Heart left ventricle (tissue), 13 donors: ENCODE data around the gene SAA2.

Experiments used
- CTCF ChIP-seq, 12 donors: fragments of 200-600 bp; sonication (generic) in 4 of 12; IDR thresholded peaks; one replicate each; pipeline versions ENCODE4 v1.5.0 to v1.8.0; 2018 to 2022; ENCODE audit warnings: antibody characterized with exemption in 12 of 12, mild to moderate bottlenecking in 5 of 12
- POLR2A ChIP-seq, 2 donors: fragments of 450-650 bp; IDR thresholded peaks; one replicate each; pipeline ENCODE4 v1.6.1; 2017; ENCODE audit warnings: antibody characterized with exemption in 2 of 2, mild to moderate bottlenecking in 2 of 2, moderate library complexity in 2 of 2
- donor health status: ischemic (EF 13 %, LVEDD 7.1; RV severe dilation, severe dysfunction).
- donor health status: DM: no; HTN: yes; CAD: no.
- donor health status: DM: no; HTN: no; CAD: no.
- donor health status: ischemic (EF 25% LVEDD 6.9; RV normal size, moderate dysfunction).
- donor health status: ischemic (EF 25% LVEDD 5.7; RV mildly dilated, moderate dysfunction).
- donor health status: ischemic (EF 35%, LVEDD 5.7; RV mildly dilated, moderate dysfunction).
- donor health status: nonischemic (EF 11% LVEDD 7.7; RV severe dilation, severe dysfunction).
- donor health status: DM: yes; HTN: yes; CAD: no.
- donor health status: PGD.
- donor health status: ischemic (EF 29% LVEDD 5.4; RV normal size, mild dysfunction).
- donor health status: nonischemic (EF 23%, LVEDD 6.1; RV moderate dilation, normal function).

- no peak for TF ChIP-seq CTCF (IDR thresholded peaks at IDR 0.05)
- no peak for TF ChIP-seq POLR2A (IDR thresholded peaks at IDR 0.05)
Measured at GRCh38 chr11:18225913-18226312, 22.6 kb downstream of the SAA2 start.
